ENCODE results near the gene ACVR2A.

ACVR2A gene

DNA sequence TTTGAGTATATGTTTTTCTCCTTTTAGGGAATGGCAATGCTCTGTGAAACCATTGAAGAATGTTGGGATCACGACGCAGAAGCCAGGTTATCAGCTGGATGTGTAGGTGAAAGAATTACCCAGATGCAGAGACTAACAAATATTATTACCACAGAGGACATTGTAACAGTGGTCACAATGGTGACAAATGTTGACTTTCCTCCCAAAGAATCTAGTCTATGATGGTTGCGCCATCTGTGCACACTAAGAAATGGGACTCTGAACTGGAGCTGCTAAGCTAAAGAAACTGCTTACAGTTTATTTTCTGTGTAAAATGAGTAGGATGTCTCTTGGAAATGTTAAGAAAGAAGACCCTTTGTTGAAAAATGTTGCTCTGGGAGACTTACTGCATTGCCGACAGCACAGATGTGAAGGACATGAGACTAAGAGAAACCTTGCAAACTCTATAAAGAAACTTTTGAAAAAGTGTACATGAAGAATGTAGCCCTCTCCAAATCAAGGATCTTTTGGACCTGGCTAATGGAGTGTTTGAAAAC lies 82.3 kb downstream of the ACVR2A start:
- TF ChIP-seq, protein P1, sequence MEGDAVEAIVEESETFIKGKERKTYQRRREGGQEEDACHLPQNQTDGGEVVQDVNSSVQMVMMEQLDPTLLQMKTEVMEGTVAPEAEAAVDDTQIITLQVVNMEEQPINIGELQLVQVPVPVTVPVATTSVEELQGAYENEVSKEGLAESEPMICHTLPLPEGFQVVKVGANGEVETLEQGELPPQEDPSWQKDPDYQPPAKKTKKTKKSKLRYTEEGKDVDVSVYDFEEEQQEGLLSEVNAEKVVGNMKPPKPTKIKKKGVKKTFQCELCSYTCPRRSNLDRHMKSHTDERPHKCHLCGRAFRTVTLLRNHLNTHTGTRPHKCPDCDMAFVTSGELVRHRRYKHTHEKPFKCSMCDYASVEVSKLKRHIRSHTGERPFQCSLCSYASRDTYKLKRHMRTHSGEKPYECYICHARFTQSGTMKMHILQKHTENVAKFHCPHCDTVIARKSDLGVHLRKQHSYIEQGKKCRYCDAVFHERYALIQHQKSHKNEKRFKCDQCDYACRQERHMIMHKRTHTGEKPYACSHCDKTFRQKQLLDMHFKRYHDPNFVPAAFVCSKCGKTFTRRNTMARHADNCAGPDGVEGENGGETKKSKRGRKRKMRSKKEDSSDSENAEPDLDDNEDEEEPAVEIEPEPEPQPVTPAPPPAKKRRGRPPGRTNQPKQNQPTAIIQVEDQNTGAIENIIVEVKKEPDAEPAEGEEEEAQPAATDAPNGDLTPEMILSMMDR (conservative IDR thresholded peaks at IDR 0.05; ENCODE audit: low read depth, low read length): no peak
- no peak for DNase-seq (ENCODE audit: low read depth)

DNA sequence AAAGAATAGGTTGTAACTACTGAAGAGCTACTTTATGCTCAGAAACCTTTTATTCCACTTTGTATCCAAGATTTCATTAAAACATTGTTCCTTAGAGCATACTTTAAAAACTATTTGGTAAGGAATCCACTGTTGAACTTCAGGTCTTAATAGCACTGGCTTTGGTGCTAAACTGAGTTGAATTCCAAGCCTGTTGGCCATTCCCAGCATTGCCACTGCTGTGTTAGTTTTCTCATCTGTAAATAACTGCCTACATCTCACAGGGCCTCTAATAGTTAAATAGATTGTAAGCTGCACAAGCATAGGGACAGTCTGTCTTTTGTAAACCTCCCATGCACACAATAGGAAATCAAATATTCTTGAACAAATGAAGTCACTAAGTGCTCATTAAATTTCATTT lies 89.1 kb downstream of the ACVR2A start:
- DNase-seq (ENCODE audit: low read depth): no peak
- TF ChIP-seq, protein P1 (conservative IDR thresholded peaks at IDR 0.05; ENCODE audit: low read depth, low read length): no peak
- no peak overlapping the region for H3K4me3 ChIP-seq (ENCODE audit: low read depth, low read length)

More for the DNA sequence above, 82.3 kb downstream of the ACVR2A start:
- H3K4me3 ChIP-seq (ENCODE audit: low read depth, low read length): no peak overlapping the region

DNA sequence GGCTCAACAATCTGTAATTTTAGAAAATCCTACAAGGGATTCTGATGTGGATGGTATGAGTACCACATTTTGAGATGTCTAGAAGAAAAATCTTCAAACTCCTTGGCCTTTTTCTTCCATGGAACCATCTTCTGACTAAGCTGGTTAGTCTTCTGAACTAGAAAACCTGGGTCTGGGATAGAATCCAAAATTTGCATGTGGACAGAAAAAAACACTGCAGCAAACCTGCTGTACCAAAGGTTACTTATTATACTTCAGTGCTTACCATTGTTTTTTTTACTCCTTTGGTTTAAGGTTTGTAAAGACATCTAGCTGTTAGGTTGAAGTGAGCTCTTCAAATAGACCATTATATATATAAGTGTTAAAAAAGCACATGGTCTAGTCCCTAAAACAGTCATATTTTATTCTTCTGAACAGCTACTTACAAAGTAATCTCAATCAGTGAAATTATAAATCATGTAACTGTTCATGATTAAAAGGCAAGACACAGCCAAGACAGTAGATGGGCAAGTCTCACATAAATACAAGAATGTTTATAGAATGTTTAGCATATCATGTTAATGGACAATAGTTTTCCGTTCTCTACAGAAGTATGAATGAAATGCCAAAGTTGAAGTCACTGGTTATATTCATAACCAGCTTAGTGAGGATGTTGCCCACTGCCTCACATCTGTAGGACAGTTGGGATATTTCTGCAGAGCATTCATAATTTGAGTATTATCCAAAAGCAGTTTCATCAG lies 90.2 kb downstream of the ACVR2A start:
- DNase-seq (ENCODE audit: low read depth): peak; percentile 12
- TF ChIP-seq, protein P1 (conservative IDR thresholded peaks at IDR 0.05; ENCODE audit: low read depth, low read length): no peak
- H3K4me3 ChIP-seq (ENCODE audit: low read depth, low read length): no peak overlapping the region

DNA sequence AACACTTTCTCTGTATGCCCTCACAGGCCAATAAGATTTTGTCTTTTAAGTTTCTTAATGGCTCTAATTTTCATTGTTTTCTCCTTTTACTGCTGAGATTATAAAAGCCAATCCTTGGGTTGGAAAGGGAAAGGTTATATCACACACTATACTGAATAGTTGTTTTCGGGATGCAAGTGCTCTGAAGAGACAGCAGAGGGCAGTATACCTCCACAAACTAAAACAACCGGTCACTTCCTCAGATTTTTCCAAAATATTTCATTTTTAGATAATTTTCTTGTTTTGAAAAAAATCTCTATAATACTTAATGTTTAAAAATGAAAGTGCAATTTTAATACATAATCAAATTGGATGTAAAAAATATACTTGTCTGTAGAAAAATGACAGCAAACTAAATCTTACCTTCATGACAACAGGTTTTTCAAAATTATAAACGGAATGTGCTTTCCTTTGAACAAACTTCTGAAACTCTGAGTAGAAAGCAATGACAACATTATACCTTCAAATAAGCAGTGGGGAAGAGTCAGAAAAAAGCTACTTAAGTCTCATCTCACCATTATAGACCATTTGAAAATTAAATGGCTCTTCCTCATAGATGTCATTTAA lies 93.0 kb downstream of the ACVR2A start:
- DNase-seq (ENCODE audit: low read depth): peak; percentile 62
- no peak overlapping the region for H3K4me3 ChIP-seq (ENCODE audit: low read depth, low read length)
- TF ChIP-seq, protein P1 (conservative IDR thresholded peaks at IDR 0.05; ENCODE audit: low read depth, low read length): peak; percentile 87

DNA sequence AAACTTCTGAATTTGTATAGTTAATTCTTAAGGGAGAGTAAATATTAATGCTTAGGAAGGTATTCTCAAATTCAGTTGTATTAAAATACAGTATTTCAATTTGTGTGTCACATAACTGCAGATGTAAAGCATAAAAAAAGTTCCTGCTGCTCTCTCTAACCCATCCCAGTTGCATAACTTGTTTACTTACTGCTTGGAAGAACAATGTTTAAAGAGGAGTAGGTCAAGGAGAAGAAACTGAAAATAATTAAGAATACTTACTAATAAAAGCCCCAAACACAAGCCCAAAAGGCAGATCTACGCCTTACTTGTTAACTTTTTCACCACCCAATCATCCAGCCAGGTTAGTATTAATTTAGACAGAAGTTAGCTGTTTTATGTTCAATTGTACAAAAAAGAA lies 94.5 kb downstream of the ACVR2A start:
- H3K4me3 ChIP-seq (ENCODE audit: low read depth, low read length): no peak overlapping the region
- no peak for DNase-seq (ENCODE audit: low read depth)
- TF ChIP-seq, protein P1 (conservative IDR thresholded peaks at IDR 0.05; ENCODE audit: low read depth, low read length): no peak

DNA sequence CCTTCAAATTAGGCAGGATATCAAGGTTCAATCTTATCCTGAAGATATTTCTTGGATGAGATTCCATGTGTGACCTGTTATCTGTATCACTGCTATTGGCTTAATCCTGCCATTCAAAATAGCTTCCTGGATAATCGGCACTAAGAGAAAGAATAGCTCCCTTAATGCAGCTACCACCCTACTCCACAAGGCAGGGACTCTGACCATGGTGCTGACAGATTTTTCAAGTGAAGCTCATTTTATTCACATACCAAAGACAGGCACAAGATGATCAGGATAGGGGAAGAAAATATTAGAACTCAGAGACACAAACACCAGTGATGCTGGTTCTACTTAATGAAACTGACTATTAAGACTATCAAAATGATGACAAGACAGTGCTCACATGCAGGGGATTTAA lies 100.8 kb downstream of the ACVR2A start:
- TF ChIP-seq, protein P1 (conservative IDR thresholded peaks at IDR 0.05; ENCODE audit: low read depth, low read length): peak; percentile 12
- H3K4me3 ChIP-seq (ENCODE audit: low read depth, low read length): no peak overlapping the region
- DNase-seq (ENCODE audit: low read depth): peak; percentile 56

Measured in choroid plexus epithelial cell (primary cell).